Kidney (tissue), 14 donors: ENCODE results near the gene SORCS3. TPM values are rescaled to one million over a fixed set of nuclear protein-coding genes. Genes with fewer than 3 reads are reported as not detected.

Experiments
- DNase-seq, 5 donors: peaks; one replicate each; pipeline ENCODE4 v3.0.0-alpha.2; 2013 to 2020
- FAIRE-seq: peaks from 2 replicates; lab custom pipeline; 2012; peaks lifted over from hg19 to GRCh38; lab: Jason Lieb, UNC
- H3K27ac ChIP-seq, 2 donors: one replicate each; pipeline ENCODE4 v1.7.0; 2013; ENCODE audit warnings: low read depth in 2 of 2, low read length in 2 of 2, inconsistent platforms in 1 of 2
- H3K27me3 ChIP-seq: one replicate; pipeline ENCODE4 v1.7.1; 2013; ENCODE audit warnings: low read length, inconsistent platforms; ENCODE audit not compliant: control insufficient read depth, insufficient read depth
- H3K36me3 ChIP-seq, 3 donors: one replicate each; pipeline versions ENCODE4 v1.7.0 to v1.7.1; 2013; ENCODE audit warnings: low read length in 3 of 3, control low read depth in 1 of 3, inconsistent platforms in 1 of 3; ENCODE audit not compliant: insufficient read depth in 3 of 3, control insufficient read depth in 2 of 3
- H3K4me1 ChIP-seq, 3 donors: one replicate each; pipeline versions ENCODE4 v1.7.0 to v1.7.1; 2013; ENCODE audit warnings: low read length in 3 of 3, inconsistent platforms in 1 of 3, low read depth in 1 of 3; ENCODE audit not compliant: control insufficient read depth in 2 of 3, insufficient read depth in 2 of 3
- H3K4me3 ChIP-seq, 3 donors: one replicate each; pipeline versions ENCODE4 v1.7.0 to v1.8.1; 2013; ENCODE audit warnings: low read length in 3 of 3, control low read depth in 1 of 3, inconsistent platforms in 1 of 3
- H3K9ac ChIP-seq, 3 donors: one replicate each; pipeline versions ENCODE4 v1.7.0 to v1.7.1; 2013; ENCODE audit warnings: low read length in 3 of 3, control low read depth in 1 of 3, inconsistent platforms in 1 of 3
- H3K9me3 ChIP-seq, 3 donors: one replicate each; pipeline versions ENCODE4 v1.7.0 to v1.7.1; 2013; ENCODE audit warnings: low read length in 3 of 3, control low read depth in 1 of 3, inconsistent platforms in 1 of 3; ENCODE audit not compliant: control insufficient read depth in 2 of 3, insufficient read depth in 1 of 3
- intact Hi-C: fragments of 100-400 bp; cut with DNase I; formaldehyde crosslinking; loops from one replicate; pipeline ENCODE4 v1.11.1; 2022
- polyA plus RNA-seq: library from polyadenylated mRNA; stranded (reverse); fragments of 350-450 nt; fragmentation: Illumina TruSeq; extraction: RNeasy Lipid Tissue Mini Kit (QIAGEN cat#74804); gene quantifications from one replicate; pipeline ENCODE4 v1.2.3, GENCODE V29; 2014; ENCODE audit warnings: low read depth, low replicate concordance; ENCODE audit not compliant: insufficient read depth
- total RNA-seq: library from RNA; stranded (reverse); fragmentation: NEBNext Ultra II Directional; extraction: Animal tissue kit (Norgen Biotek cat#: 25700); gene quantifications from one replicate; pipeline ENCODE4 v1.2.1, GENCODE V29; 2021
- TF ChIP-seq, protein P1 (sequence below): IDR thresholded peaks from 3 replicates; pipeline ENCODE4 v1.5.1; 2012; ENCODE audit warnings: mild to moderate bottlenecking, moderate library complexity, borderline replicate concordance; ENCODE audit not compliant: insufficient read depth; ENCODE audit errors: extremely low read depth
- donor health status: control.
- donor health status: control.
- donor health status: control.
- donor health status: control.
- donor health status: control.
- donor health status: DM: yes; HTN: yes; CAD: no.
- donor health status: Normal renal cell carcinoma (clear cell type).

Gene SORCS3
- total and polyA plus RNA-seq, 2 donors from 2014 or later, result 0.52 to 1.1 TPM

DNA sequence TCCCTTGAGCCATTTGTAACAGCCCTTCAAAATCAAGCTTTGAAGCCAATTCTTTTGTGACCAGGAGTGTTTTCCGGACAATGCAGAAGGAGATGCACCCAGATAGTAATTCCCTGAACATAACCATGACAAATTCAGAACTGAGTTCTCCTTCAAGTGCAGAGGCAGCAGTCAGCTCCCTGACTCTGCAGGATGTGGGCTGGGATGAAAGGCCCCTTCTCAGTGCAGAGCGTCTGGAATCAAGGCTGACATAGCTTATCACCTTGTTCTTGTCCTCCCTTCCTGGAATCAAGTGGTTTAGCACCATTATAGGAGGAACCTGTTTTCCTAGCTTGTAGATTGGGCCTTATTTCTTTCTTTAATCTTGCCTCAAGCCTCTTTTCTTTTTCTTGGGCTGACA, 143.4 kb downstream of the SORCS3 start:
- Histone ChIP-seq H3K27ac (no peak overlapping the region), H3K27me3 (no peaks in the 10 kb centered on the region), H3K9ac (no peak overlapping the region), H3K9me3 (no peaks in the 10 kb centered on the region), H3K4me1 (no peaks in the 10 kb centered on the region), H3K36me3 (no peaks in the 10 kb centered on the region), H3K4me3 (no peak overlapping the region)
- TF ChIP-seq, protein P1, sequence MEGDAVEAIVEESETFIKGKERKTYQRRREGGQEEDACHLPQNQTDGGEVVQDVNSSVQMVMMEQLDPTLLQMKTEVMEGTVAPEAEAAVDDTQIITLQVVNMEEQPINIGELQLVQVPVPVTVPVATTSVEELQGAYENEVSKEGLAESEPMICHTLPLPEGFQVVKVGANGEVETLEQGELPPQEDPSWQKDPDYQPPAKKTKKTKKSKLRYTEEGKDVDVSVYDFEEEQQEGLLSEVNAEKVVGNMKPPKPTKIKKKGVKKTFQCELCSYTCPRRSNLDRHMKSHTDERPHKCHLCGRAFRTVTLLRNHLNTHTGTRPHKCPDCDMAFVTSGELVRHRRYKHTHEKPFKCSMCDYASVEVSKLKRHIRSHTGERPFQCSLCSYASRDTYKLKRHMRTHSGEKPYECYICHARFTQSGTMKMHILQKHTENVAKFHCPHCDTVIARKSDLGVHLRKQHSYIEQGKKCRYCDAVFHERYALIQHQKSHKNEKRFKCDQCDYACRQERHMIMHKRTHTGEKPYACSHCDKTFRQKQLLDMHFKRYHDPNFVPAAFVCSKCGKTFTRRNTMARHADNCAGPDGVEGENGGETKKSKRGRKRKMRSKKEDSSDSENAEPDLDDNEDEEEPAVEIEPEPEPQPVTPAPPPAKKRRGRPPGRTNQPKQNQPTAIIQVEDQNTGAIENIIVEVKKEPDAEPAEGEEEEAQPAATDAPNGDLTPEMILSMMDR, result no peak
- no peak for FAIRE-seq
- DNase-seq, result no peak
- intact Hi-C loops, result no loop called here

DNA sequence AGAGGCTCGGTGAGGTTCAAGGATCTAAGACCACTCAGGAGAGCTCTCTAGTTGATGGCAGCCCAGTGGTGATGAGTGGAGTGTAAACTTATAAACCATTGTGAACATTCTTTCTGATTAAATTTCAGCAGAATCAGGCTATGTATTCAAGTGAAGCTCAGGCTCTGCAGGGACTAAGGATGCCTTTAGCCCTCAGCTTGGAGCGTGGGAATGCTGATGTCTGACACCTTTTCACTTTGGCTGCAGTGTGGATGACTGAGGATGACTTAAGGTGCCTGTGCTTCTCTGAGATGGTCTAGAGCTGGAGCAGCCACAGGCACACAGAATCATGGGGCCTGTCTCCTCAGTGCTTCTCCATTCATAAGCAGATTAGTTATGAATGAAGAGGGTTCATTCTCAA, 150.4 kb downstream of the SORCS3 start:
- Histone ChIP-seq H3K36me3 (no peaks in the 10 kb centered on the region), H3K27me3 (no peaks in the 10 kb centered on the region), H3K9ac (no peak overlapping the region), H3K27ac (no peak overlapping the region), H3K4me3 (no peak overlapping the region), H3K9me3 (no peaks in the 10 kb centered on the region), H3K4me1 (no peaks in the 10 kb centered on the region)
- TF ChIP-seq, protein P1, result no peak
- no peak for FAIRE-seq
- DNase-seq, result no peak
- intact Hi-C loops, result no loop called here

DNA sequence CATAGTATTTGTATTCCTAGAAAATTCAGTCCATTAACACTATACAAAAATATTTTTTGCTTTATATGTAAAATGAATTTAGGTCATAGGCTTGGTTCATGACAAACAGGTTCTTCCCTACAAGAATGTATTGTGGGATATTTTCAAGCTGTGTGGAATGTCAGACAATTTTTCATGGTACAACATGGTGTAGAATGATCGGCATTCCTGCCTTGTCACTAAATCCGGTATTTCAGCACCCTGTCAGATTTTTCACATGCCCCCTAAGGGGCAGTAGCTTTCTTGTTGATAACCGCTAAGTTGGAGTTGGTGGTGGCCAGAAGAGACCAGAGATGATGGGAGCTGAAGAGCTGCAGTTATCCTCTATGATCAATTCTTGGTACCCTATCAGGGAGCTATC, 154.3 kb downstream of the SORCS3 start:
- H3K27me3 ChIP-seq, result no peaks in the 10 kb centered on the region
- DNase-seq (no peak), FAIRE-seq (no peak)
- intact Hi-C loops, result no loop called here
- no peaks in the 10 kb centered on the region for H3K9me3 ChIP-seq
- H3K9ac ChIP-seq, result no peak overlapping the region
- H3K27ac ChIP-seq, result no peak overlapping the region
- H3K36me3 ChIP-seq, result no peaks in the 10 kb centered on the region
- no peaks in the 10 kb centered on the region for H3K4me1 ChIP-seq
- H3K4me3 ChIP-seq, result no peak overlapping the region
- TF ChIP-seq, protein P1, result no peak

DNA sequence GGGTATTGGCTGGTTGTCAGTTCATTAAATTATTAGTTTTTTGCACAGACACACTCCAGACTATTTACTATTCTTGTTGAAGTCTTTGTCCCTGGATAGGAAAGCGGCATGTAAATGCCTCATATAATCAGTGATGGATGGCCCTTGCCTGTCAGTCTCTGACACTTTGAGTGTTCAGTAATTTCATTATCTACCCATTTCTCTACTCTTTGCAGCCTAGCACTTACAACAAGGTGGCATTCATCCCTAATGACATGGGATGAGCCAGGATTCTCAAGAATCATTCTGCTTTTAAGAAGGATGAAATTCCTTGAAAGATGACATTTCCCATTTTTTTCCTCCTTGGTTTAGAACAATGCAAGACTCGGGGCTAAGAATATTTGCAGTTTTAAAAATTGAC, 155.7 kb downstream of the SORCS3 start:
- no peak overlapping the region for H3K27ac ChIP-seq
- DNase-seq (no peak), FAIRE-seq (no peak)
- H3K36me3 ChIP-seq, result no peaks in the 10 kb centered on the region
- H3K4me3 ChIP-seq, result no peak overlapping the region
- no peak overlapping the region for H3K9ac ChIP-seq
- no peaks in the 10 kb centered on the region for H3K27me3 ChIP-seq
- intact Hi-C loops, result no loop called here
- H3K4me1 ChIP-seq, result no peaks in the 10 kb centered on the region
- TF ChIP-seq, protein P1, result no peak
- H3K9me3 ChIP-seq, result no peaks in the 10 kb centered on the region
